Measurements from ENCODE around the gene OR4S2.

DNA sequence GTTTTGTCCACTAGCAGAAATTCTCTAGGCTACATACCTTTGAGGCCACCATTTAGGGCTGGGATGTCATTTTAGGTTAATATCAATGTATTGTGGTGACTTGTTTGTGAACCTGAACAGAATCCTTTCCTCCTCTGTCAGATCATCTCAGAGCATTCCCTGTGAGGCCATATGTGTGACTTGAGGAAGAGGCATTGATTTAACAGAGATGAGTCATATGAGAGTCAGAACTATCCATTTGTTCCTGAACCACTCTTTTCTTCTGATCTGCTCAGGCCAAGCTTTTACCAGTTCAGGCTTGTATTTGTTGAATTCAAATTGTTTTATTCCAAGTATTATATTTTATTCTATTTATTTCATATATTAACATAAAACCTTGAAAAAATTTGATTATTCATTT lies 7.0 kb downstream of the OR4S2 start:
- TF ChIP-seq, protein P1, sequence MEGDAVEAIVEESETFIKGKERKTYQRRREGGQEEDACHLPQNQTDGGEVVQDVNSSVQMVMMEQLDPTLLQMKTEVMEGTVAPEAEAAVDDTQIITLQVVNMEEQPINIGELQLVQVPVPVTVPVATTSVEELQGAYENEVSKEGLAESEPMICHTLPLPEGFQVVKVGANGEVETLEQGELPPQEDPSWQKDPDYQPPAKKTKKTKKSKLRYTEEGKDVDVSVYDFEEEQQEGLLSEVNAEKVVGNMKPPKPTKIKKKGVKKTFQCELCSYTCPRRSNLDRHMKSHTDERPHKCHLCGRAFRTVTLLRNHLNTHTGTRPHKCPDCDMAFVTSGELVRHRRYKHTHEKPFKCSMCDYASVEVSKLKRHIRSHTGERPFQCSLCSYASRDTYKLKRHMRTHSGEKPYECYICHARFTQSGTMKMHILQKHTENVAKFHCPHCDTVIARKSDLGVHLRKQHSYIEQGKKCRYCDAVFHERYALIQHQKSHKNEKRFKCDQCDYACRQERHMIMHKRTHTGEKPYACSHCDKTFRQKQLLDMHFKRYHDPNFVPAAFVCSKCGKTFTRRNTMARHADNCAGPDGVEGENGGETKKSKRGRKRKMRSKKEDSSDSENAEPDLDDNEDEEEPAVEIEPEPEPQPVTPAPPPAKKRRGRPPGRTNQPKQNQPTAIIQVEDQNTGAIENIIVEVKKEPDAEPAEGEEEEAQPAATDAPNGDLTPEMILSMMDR (IDR thresholded peaks at IDR 0.05 in 4 of 5, conservative IDR thresholded peaks at IDR 0.05 in 1 of 5): no peak
- no peak for TF ChIP-seq POLR2A (IDR thresholded peaks at IDR 0.05)
